GM12801 (cell line): ENCODE data around the gene RAB40B.

Experiments used
- TF ChIP-seq, protein P1 (sequence below): IDR thresholded peaks from one replicate; pipeline ENCODE4 v1.5.1; 2011; ENCODE audit warnings: control low read depth; ENCODE audit not compliant: insufficient read length; ENCODE audit errors: extremely low read depth

RAB40B gene

DNA sequence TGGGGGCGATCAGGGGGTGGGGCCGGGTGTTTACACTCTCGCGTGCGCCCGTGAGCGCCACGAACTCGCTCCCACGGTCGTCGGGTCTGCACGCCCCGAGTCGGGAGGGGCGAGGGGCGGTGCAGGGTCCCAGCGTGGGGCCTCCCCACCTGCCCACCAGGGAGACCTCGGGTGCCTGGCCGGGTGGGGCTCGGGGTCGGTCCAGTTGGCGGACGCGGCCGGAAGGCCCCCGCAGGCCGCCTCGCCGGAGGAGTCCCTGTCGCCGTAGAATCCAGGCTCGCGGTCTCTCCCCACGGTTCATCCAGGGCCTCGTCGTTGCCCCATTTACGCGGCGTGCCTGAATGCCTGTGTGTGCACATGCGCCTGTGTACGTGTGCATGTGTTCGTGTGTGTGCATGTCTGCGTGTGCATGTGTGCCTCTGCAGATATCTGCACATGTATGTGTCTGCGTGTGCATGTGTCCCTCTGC, 510 bp upstream of the RAB40B start:
- TF ChIP-seq, protein P1, sequence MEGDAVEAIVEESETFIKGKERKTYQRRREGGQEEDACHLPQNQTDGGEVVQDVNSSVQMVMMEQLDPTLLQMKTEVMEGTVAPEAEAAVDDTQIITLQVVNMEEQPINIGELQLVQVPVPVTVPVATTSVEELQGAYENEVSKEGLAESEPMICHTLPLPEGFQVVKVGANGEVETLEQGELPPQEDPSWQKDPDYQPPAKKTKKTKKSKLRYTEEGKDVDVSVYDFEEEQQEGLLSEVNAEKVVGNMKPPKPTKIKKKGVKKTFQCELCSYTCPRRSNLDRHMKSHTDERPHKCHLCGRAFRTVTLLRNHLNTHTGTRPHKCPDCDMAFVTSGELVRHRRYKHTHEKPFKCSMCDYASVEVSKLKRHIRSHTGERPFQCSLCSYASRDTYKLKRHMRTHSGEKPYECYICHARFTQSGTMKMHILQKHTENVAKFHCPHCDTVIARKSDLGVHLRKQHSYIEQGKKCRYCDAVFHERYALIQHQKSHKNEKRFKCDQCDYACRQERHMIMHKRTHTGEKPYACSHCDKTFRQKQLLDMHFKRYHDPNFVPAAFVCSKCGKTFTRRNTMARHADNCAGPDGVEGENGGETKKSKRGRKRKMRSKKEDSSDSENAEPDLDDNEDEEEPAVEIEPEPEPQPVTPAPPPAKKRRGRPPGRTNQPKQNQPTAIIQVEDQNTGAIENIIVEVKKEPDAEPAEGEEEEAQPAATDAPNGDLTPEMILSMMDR = no peak

DNA sequence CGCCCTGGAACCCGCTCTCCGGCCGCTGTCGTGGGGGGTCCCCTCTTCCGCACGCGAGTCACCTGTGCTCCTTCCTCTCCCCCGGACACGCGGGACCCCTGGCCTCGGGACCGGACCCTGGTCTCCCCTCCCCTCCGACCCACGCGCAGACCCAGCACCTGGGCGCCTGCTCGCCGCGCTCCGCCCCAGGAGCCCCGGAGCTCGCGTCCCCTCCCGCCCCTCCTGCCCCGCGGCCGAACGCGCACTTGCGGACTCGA, 762 bp downstream of the RAB40B start:
- TF ChIP-seq, protein P1 = no peak

DNA sequence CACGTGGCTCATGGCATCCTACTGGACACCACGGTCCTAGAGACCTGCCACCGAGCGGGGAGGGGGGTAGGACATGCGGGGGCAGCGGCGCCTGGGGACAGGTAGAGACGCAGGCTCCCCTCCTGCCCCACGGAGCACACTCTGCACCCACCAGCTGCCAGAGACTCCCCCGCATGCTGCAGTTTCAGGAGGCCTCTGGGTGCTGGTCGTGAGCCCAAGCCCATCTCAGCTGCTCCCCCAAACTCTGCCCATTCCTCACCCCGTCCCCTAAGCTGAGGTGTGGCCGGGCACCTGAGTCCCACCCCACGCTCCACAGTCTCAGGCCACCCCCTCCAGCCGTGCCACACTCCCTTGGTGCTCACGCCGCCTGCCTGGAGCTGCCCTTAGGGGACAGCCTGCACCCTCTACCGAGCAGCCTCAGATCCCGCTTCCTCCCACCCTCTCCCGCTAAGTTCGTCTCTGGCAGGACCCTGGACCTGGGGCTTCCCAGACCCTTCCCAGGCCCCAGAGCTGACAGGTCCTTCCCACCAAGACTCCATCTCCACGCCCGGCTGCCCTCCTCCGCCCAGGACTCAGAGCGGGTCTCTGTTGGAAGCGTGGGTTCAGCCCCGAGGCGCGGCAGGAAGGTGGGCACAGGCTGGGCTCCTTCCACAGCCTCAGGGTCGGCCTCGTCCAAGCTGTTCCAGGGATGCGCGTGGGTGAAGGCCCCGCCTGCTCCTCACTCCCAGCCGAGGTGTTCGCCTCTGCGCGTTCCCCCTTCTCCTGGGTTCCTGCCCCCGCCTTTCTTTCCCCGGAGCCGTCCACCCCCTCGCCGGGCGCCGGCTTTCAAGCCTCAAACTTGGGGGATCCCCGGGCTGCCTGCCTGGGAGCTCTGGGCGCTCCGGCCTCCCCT, 1.3 kb downstream of the RAB40B start:
- TF ChIP-seq, protein P1 = no peak

DNA sequence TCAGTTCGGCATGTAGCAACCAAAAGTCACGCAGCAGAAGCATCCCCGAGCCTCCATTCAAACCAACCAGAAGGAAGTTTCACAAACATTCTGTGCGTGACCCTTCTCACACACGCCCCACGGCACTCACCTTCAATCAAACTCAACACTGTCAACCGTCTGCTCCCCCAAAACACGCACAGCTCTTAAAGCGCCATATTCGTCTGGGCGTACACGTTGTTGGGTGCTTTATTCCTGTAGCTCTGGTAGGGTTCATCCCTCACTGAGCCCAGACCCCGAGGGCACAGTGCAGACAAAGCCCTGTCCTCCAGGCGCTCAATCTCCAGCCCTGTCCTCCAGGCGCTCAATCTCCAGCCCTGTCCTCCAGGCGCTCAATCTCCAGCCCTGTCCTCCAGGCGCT, 2.2 kb downstream of the RAB40B start:
- TF ChIP-seq, protein P1 = no peak

DNA sequence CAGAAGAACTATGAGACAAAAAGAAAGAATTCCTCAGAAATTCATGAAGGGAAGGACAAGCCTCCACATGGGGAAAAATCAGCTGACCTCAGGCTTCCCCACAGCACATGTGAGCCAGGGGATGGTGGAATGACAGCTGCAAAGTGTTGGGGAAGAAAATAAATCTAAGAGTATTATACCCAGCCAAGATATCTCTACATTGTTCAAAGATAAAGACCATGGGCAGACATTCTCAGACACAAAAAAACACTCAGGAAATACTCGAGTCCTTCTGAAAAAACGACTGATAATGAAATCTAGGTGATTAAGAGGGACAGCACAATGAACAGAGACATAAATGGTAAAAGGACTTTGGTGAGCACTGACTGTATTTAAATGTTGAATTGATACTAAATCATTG, 3.9 kb downstream of the RAB40B start:
- TF ChIP-seq, protein P1 = no peak

DNA sequence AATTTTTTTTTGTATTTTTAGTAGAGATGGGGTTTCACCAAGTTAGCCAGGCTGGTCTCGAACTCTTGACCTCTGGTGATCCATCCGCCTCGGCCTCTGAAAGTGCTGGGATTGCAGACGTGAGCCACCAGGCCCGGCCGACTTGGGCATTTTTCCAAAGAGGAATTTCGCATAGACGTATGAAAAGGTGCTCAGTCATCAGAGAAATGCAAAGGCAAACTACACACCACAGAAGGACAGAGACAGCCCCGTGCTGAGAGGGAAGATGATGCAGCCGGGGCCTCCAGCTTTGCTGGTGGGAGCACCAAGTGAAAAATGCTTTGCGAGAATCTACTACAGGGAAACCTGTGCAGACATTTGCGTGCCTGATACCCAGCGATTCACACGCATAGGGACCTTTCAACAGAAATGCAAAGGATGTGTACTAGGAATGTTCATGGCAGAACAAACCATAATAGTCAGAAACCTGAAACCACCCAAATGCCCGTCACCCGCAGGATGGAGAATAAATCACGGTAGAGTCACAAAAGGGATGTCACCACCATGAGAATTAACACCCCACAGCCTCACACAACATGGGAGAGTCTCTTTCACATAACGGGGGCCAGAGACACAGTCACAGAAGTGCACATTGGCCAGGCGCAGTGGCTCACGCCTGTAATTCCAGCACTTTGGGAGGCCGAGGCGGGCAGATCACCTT, 5.2 kb downstream of the RAB40B start:
- TF ChIP-seq, protein P1 = no peak

DNA sequence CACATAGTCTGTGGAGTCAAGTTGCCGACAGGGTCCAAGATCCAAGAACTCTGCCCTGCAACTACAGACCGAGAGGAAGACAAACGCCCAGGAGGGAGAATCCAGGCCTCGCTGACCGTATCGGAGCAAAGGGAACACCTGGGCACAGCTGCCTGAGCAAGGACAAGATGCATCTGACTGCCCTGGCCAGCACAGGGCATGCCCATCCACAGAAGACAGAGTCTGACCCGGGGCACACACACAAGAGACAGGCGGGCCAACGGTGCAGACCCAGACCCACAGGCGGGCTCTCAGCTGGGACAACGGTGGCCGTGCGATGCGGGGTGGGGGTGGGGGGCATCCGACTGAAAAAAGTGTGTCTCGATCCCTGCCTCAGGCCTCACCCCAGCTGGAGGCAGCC, 6.2 kb downstream of the RAB40B start:
- TF ChIP-seq, protein P1 = no peak
